ENCODE results near the gene BBS9.

DNA sequence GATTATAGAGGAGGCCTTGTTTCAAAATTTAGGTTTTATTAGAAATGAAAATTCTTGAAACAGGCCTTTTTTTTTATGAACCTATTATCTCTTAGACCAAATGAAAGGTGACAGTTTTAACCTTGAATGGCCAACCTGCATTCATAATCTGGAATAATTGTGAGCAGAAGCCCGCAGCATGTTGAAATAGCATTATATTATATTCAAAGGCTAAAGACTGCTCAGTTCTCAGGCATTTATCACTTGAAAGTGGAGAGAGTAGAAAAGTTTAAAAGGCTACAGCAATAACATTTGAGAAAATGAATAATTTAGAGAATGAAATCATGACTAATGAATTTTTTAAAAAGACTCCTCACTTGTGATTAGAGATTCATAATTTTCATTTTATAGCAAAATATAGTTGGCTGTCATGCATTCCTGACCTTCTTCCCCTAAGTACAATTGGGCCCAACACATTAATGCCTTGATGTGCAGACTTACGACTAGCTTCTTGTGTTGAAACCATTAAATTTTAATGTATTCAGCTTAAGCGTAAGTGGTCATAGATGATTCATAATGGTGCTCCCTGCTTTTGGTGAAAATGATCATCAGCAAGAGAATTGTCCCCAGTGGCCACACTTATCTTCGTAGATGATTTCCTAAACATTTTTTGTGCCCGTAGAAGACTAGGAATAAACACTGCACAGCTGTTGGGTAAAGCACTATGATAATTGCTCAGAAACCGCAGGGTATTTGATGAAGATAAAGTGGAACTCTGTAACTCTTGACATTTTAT is 429.4 kb downstream of the BBS9 start:
- TF ChIP-seq CTCF (IDR thresholded peaks at IDR 0.05) (no peak), POLR2A (IDR thresholded peaks at IDR 0.05) (no peak)

All from heart left ventricle (tissue), 13 donors.